HEK293 (cell line): ENCODE measurements around the gene F2.
A peak's percentile ranks its signal among the peaks of the same experiment; 100 is the strongest.

Experiments
- CTCF ChIA-PET: fragments of 350-600 bp; formaldehyde crosslinking; extraction: SDS; loops from one replicate; lab custom pipeline; 2021; ENCODE audit warnings: antibody characterized with exemption; lab: Yijun Ruan, JAX
- POLR2A ChIA-PET: fragments of 300-600 bp; formaldehyde crosslinking; extraction: SDS; loops from one replicate; lab custom pipeline; 2020; ENCODE audit warnings: antibody characterized with exemption, inconsistent platforms; lab: Yijun Ruan, JAX
- H3K27ac ChIP-seq: fragments of 200-500 bp; sonication (Bioruptor generic); 2 replicates; pipeline ENCODE4 v1.5.1; 2014; ENCODE audit warnings: low read depth, low read length, control low read depth, inconsistent platforms; ENCODE audit errors: extremely low read depth
- H3K36me3 ChIP-seq, 2 experiments: fragments of 200-500 bp in 1 of 2; sonication (Bioruptor generic) in 1 of 2; 1 replicate in 1 of 2; 2 replicates in 1 of 2; pipeline ENCODE4 v1.5.1; 2014 to 2017; ENCODE audit warnings: inconsistent platforms in 2 of 2, low read length in 2 of 2; ENCODE audit not compliant: control insufficient read depth in 2 of 2, insufficient read depth in 1 of 2
- H3K4me1 ChIP-seq: fragments of 200-500 bp; sonication (Bioruptor generic); 2 replicates; pipeline ENCODE4 v1.5.1; 2014; ENCODE audit warnings: mild to moderate bottlenecking, low read length, inconsistent platforms; ENCODE audit not compliant: control insufficient read depth, insufficient read depth
- H3K4me3 ChIP-seq: 2 replicates; pipeline ENCODE4 v1.5.1; 2011; ENCODE audit warnings: low read depth, mild to moderate bottlenecking, control low read depth, low read length, moderate library complexity
- H3K9me3 ChIP-seq: fragments of 200-500 bp; sonication (Bioruptor generic); 2 replicates; pipeline ENCODE4 v1.5.1; 2014; ENCODE audit warnings: low read depth, low read length, inconsistent platforms; ENCODE audit not compliant: control insufficient read depth, insufficient read depth
- HOXC10 ChIP-seq: sonication (generic); formaldehyde crosslinking; IDR thresholded peaks from 2 replicates; pipeline ENCODE4 v1.8.1; 2023; ENCODE audit warnings: mild to moderate bottlenecking, missing genetic modification reagents
- MEIS1 ChIP-seq: sonication (generic); formaldehyde crosslinking; IDR thresholded peaks from 2 replicates; pipeline ENCODE4 v1.8.1; 2022; ENCODE audit warnings: missing genetic modification reagents, mild to moderate bottlenecking, borderline replicate concordance
- OSR2 ChIP-seq: fragments of 450-650 bp; formaldehyde crosslinking; IDR thresholded peaks from 2 replicates; pipeline ENCODE4 v1.5.1; 2016; ENCODE audit warnings: missing biosample characterization, missing genetic modification characterization
- ZFHX2 ChIP-seq: fragments of 450-650 bp; formaldehyde crosslinking; conservative IDR thresholded peaks from 2 replicates; pipeline ENCODE4 v1.5.1; 2016; ENCODE audit warnings: missing biosample characterization, missing genetic modification characterization
- ZNF184 ChIP-seq: fragments of 450-650 bp; IDR thresholded peaks from 2 replicates; pipeline ENCODE4 v1.5.1; 2018; ENCODE audit warnings: missing biosample characterization, mild to moderate bottlenecking, missing genetic modification characterization
- ZNF223 ChIP-seq: fragments of 450-650 bp; formaldehyde crosslinking; IDR thresholded peaks from 2 replicates; pipeline ENCODE4 v1.5.1; 2016; ENCODE audit warnings: missing biosample characterization, missing genetic modification characterization
- ZNF248 ChIP-seq: fragments of 450-650 bp; formaldehyde crosslinking; IDR thresholded peaks from 2 replicates; pipeline ENCODE4 v1.5.1; 2017; ENCODE audit warnings: missing biosample characterization, missing genetic modification characterization
- ZNF311 ChIP-seq: fragments of 450-650 bp; formaldehyde crosslinking; IDR thresholded peaks from 2 replicates; pipeline ENCODE4 v1.5.1; 2017; ENCODE audit warnings: missing biosample characterization, missing genetic modification characterization, borderline replicate concordance
- ZNF394 ChIP-seq: fragments of 450-650 bp; formaldehyde crosslinking; IDR thresholded peaks from 2 replicates; pipeline ENCODE4 v1.5.1; 2016; ENCODE audit warnings: missing biosample characterization, missing genetic modification characterization, mild to moderate bottlenecking, moderate library complexity, borderline replicate concordance
- ZNF433 ChIP-seq: fragments of 450-650 bp; formaldehyde crosslinking; IDR thresholded peaks from 2 replicates; pipeline ENCODE4 v1.5.1; 2016; ENCODE audit warnings: missing biosample characterization, missing genetic modification characterization, low read depth
- ZNF677 ChIP-seq: fragments of 450-650 bp; IDR thresholded peaks from 2 replicates; pipeline ENCODE4 v1.5.0; 2018; ENCODE audit warnings: missing biosample characterization, mild to moderate bottlenecking, missing genetic modification characterization, moderate library complexity
- ZNF707 ChIP-seq: fragments of 450-650 bp; formaldehyde crosslinking; IDR thresholded peaks from 2 replicates; pipeline ENCODE4 v1.5.1; 2016; ENCODE audit warnings: missing biosample characterization, missing genetic modification characterization
- TF ChIP-seq, protein P1 (sequence below): fragments of 450-650 bp; formaldehyde crosslinking; IDR thresholded peaks from 2 replicates; pipeline ENCODE4 v1.5.1; 2017; ENCODE audit warnings: missing biosample characterization, missing genetic modification characterization
- TF ChIP-seq, protein P2 (sequence below): fragments of 450-650 bp; formaldehyde crosslinking; IDR thresholded peaks from 2 replicates; pipeline ENCODE4 v1.5.1; 2016; ENCODE audit warnings: missing biosample characterization, missing genetic modification characterization
- TF ChIP-seq, protein P3 (sequence below): fragments of 450-650 bp; formaldehyde crosslinking; IDR thresholded peaks from 2 replicates; pipeline ENCODE4 v1.5.1; 2017; ENCODE audit warnings: missing biosample characterization, missing genetic modification characterization

Gene F2

DNA sequence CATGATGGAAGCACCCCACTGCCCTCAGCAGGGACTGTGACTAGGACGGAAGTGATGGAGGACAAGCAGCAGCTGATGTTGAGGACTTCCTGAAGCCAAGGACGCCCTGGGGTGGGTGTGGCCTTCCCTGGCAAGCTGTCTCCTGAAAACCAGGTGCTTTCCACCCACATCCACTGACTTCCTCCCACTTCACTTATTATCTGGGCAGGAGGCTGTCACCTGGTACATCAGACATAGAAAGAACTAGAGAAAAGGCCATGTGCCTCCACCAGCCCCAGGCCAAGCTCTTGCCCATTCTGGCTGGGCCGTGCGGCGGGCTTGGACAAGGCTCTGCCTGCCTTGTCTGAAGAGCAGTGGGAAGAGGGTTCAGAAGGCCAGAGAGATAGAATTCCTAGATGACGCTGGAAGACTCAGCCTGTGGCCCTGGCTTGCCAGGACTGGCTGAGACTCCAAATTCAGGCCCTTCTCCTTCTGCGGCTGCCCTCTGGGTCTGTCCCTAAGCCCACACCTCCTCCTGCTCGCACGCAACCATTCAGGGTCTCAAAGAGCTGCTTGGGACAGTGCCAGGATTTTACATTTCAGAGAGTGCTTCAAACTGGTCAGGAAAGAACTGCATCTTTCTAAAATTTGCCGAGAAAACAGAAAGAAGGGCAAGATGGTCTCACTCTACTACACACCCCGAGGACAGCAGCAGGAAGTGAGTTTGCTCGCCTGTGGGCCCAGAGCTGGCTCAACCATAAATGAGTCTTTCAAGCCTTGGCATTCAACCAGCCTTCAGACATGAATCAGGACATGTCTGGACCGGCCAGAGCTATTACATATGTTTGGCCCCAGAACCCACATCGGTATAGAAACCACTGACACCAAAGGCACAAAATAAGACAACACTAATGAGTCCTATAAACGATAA lies 31.9 kb upstream of the F2 start:
- Histone ChIP-seq H3K9me3 (no peaks in the 10 kb centered on the region), H3K4me3 (no peak overlapping the region), H3K36me3 (peaks cover 0 to 36% of the 10 kb centered on the region in 2 experiments; a peak in 2 of 3 replicates), H3K27ac (no peak overlapping the region), H3K4me1 (no peaks in the 10 kb centered on the region)
- ChIA-PET POLR2A (interaction anchor here (0.5 to 0.6 kb wide), 2 partner anchors 27 to 87 kb away, joined by 3 to 5 read pairs; no protein-coding TSS in a partner anchor), CTCF (no interaction called here)
- TF ChIP-seq, protein P1, sequence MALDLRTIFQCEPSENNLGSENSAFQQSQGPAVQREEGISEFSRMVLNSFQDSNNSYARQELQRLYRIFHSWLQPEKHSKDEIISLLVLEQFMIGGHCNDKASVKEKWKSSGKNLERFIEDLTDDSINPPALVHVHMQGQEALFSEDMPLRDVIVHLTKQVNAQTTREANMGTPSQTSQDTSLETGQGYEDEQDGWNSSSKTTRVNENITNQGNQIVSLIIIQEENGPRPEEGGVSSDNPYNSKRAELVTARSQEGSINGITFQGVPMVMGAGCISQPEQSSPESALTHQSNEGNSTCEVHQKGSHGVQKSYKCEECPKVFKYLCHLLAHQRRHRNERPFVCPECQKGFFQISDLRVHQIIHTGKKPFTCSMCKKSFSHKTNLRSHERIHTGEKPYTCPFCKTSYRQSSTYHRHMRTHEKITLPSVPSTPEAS (tag by site-specific recombination): no peak
- no peak for TF ChIP-seq ZNF248 (tag by site-specific recombination)
- no peak for TF ChIP-seq ZFHX2
- TF ChIP-seq, protein P2, sequence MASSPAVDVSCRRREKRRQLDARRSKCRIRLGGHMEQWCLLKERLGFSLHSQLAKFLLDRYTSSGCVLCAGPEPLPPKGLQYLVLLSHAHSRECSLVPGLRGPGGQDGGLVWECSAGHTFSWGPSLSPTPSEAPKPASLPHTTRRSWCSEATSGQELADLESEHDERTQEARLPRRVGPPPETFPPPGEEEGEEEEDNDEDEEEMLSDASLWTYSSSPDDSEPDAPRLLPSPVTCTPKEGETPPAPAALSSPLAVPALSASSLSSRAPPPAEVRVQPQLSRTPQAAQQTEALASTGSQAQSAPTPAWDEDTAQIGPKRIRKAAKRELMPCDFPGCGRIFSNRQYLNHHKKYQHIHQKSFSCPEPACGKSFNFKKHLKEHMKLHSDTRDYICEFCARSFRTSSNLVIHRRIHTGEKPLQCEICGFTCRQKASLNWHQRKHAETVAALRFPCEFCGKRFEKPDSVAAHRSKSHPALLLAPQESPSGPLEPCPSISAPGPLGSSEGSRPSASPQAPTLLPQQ: peak; percentile 40; the same call in 1 of the 2 replicates

DNA sequence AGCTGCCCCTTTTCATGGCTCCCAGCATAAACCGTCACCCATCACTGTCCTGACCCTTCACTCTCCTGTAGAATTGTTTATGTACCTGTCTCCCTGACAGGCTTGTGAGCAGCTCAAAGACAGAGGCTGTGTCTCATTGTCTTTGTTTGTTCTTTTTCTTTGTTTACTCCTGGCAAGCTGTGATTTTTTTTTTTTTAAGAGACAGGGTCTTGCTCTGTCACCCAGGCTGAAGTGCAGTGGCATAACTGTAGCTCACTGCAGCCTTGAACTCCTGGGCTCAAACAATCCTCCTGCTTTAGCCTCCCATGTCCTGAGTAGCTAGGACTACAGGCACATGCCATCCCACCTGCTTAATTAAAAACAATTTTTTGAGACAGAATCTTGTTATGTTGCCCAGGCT lies 28.3 kb upstream of the F2 start:
- TF ChIP-seq ZNF394 (tag by site-specific recombination) (no peak), ZNF677 (tag by site-specific recombination) (no peak), HOXC10 (CRISPR knock-in tag) (no peak), ZNF433 (no peak), MEIS1 (CRISPR knock-in tag) (no peak), OSR2 (tag by site-specific recombination) (no peak), ZNF223 (no peak), ZNF184 (tag by site-specific recombination) (no peak), ZNF311 (tag by site-specific recombination) (no peak), ZNF707 (tag by site-specific recombination) (no peak)
- TF ChIP-seq, protein P3, sequence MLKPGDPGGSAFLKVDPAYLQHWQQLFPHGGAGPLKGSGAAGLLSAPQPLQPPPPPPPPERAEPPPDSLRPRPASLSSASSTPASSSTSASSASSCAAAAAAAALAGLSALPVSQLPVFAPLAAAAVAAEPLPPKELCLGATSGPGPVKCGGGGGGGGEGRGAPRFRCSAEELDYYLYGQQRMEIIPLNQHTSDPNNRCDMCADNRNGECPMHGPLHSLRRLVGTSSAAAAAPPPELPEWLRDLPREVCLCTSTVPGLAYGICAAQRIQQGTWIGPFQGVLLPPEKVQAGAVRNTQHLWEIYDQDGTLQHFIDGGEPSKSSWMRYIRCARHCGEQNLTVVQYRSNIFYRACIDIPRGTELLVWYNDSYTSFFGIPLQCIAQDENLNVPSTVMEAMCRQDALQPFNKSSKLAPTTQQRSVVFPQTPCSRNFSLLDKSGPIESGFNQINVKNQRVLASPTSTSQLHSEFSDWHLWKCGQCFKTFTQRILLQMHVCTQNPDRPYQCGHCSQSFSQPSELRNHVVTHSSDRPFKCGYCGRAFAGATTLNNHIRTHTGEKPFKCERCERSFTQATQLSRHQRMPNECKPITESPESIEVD (tag by site-specific recombination): no peak
- TF ChIP-seq, protein P2: no peak
- TF ChIP-seq, all 188 proteins: peak for 0
- POLR2A ChIA-PET: interaction anchor here (0.6 kb wide), 1 partner anchor 90 kb away, joined by 4 read pairs; no protein-coding TSS in a partner anchor

More for the DNA sequence above, 28.3 kb upstream of the F2 start:
- CTCF ChIA-PET: no interaction called here
- peaks cover 0 to 61% of the 10 kb centered on the region in 2 experiments; a peak in 2 of 3 replicates for H3K36me3 ChIP-seq
- no peak overlapping the region for H3K4me3 ChIP-seq
- H3K9me3 ChIP-seq: no peaks in the 10 kb centered on the region
- H3K4me1 ChIP-seq: no peaks in the 10 kb centered on the region
- H3K27ac ChIP-seq: no peak overlapping the region
